Measurements from ENCODE around the gene SLC38A9.

DNA sequence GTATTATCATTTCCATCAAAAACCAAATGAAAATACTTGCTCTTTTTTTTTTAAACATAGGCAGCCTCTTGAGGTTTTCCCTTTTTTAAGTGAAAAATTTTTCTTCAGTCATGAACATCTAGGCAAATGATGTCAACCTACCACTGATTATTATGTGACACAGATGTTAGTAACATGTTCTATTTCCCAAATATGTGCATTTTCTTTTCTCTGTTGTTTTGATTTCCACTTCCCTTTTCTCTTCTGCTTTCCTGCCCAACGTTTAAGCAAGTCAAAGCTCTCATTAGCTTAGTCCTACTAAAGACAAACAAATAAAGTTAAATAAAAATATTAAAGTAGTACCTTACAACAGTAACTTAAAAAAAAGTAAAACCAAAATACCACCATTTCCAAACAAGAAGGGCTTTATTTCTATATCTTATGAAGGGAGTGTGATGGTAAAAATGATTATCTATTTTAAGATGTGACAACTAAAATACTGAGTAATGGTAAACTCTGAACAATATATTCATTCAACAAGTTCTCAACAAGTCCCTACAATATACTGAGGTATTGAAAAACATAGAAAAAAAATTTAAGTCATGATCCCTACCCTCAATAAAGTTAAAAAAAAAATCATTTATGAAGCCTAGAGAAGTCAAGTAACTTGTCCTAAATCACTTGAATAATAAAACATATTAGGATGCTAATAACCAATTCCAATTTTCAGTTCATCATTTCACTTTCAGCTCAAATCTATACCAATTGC lies 9.4 kb downstream of the SLC38A9 start:
- TF ChIP-seq, protein P1, sequence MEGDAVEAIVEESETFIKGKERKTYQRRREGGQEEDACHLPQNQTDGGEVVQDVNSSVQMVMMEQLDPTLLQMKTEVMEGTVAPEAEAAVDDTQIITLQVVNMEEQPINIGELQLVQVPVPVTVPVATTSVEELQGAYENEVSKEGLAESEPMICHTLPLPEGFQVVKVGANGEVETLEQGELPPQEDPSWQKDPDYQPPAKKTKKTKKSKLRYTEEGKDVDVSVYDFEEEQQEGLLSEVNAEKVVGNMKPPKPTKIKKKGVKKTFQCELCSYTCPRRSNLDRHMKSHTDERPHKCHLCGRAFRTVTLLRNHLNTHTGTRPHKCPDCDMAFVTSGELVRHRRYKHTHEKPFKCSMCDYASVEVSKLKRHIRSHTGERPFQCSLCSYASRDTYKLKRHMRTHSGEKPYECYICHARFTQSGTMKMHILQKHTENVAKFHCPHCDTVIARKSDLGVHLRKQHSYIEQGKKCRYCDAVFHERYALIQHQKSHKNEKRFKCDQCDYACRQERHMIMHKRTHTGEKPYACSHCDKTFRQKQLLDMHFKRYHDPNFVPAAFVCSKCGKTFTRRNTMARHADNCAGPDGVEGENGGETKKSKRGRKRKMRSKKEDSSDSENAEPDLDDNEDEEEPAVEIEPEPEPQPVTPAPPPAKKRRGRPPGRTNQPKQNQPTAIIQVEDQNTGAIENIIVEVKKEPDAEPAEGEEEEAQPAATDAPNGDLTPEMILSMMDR (IDR thresholded peaks at IDR 0.05; ENCODE audit: low read length), result no peak
- TF ChIP-seq EZH2 (IDR thresholded peaks at IDR 0.05; ENCODE audit: borderline replicate concordance, low read length), result no peak

All from OCI-LY1 (cell line).